Right cardiac atrium (tissue), 5 donors: ENCODE data around the gene RABL6. TPM values are rescaled to one million over a fixed set of nuclear protein-coding genes. Genes with fewer than 3 reads are reported as not detected.
"Not testable (repeated sequence)": the region's sequence is repeated elsewhere in the genome, so short reads cannot be mapped to it uniquely, and the experiment has no call there.

Source experiments
- ATAC-seq, 2 donors: fragments of 200-7000 bp; cut with Tn5 transposase; one replicate each; pipeline versions ENCODE4 v1.8.0 to v1.9.1; 2020; ENCODE audit warnings: moderate library complexity in 2 of 2, mild to moderate bottlenecking in 1 of 2
- DNase-seq, 3 donors: peaks; one replicate each; pipeline ENCODE4 v3.0.0-alpha.2; 2020
- H3K27ac ChIP-seq: one replicate; pipeline ENCODE4 v1.5.1; 2013; ENCODE audit warnings: mild to moderate bottlenecking, low read length, control low read depth, moderate library complexity
- H3K27me3 ChIP-seq: one replicate; pipeline ENCODE4 v1.6.1; 2013; ENCODE audit not compliant: control insufficient read depth, insufficient read depth
- H3K4me1 ChIP-seq: one replicate; pipeline ENCODE4 v1.6.1; 2013; ENCODE audit warnings: low read length; ENCODE audit not compliant: control insufficient read depth, insufficient read depth
- H3K4me3 ChIP-seq: one replicate; pipeline ENCODE4 v1.5.1; 2013; ENCODE audit warnings: low read length, control low read depth
- H3K9me3 ChIP-seq: one replicate; pipeline ENCODE4 v1.6.1; 2013; ENCODE audit warnings: low read length; ENCODE audit not compliant: control insufficient read depth
- WGBS: extraction: QIAGEN DNeasy Blood & Tissue Kit; methylation state at CpG from one replicate; pipeline ENCODE4 v1.1.7; 2013; 5-methylcytosine and 5-hydroxymethylcytosine counted together
- intact Hi-C, 4 donors: fragments of 100-400 bp; cut with DNase I; formaldehyde crosslinking; loops; one replicate each; pipeline versions ENCODE4 v1.11.0 to v1.14.0; 2022 to 2023
- polyA plus RNA-seq: library from polyadenylated mRNA; stranded (reverse); fragments of 200-250 nt; gene quantifications from one replicate; pipeline ENCODE4 v1.2.3, GENCODE V29; 2013
- total RNA-seq, 4 donors: library from RNA; stranded (reverse); fragmentation: NEBNext Ultra II Directional; extraction: Animal tissue kit (Norgen Biotek cat#: 25700); gene quantifications; one replicate each; pipeline ENCODE4 v1.2.1, GENCODE V29; 2021
- donor health status: healthy with polysubstance abuse.
- donor health status: DM: no; HTN: yes; CAD: no.
- donor health status: DM: no; HTN: no; CAD: no.
- donor health status: DM: no; HTN: yes; CAD: no; lungs with severe emphysema.
- donor health status: DM: yes; HTN: yes; CAD: no.

Gene RABL6
- total and polyA plus RNA-seq, 5 donors = 67.3 to 87.2 (median 72.1) TPM

- no peak for DNase-seq
- Histone ChIP-seq H3K27ac (no peak overlapping the region), H3K4me3 (no peak overlapping the region), H3K27me3 (no peaks in the 10 kb centered on the region), H3K4me1 (no peaks in the 10 kb centered on the region), H3K9me3 (no peaks in the 10 kb centered on the region)
- intact Hi-C loops = no loop called here
- no peak for ATAC-seq
- 48% methylated on average over 7 of the region's 7 CpGs for WGBS
These were observed 30.8 kb upstream of the RABL6 start for GRCh38 chr9:136776947-136777346.

DNA sequence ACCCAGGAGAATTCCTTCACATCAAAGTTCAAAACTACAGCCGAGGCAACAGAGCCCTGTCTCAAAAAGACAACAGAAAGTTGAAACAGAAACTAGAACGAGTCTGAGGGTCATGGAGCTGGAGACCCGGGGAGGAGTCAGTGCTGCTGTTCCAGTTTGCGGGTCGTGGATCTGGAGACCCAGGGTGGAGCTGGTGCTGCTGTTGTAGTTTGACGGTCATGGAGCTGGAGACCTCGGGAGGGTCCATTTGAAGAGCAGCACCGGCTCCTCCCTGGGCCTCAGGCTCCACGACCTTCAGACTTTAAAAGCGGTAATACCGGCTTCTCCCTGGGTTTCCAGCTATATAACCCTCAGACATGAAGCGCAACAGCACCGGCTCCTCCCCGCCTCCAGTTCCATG lies 30.4 kb upstream of the RABL6 start:
- no peak for DNase-seq
- no peaks in the 10 kb centered on the region for H3K27me3 ChIP-seq
- no peaks in the 10 kb centered on the region for H3K4me1 ChIP-seq
- no peak overlapping the region for H3K4me3 ChIP-seq
- WGBS = 82% methylated on average over 14 of the region's 14 CpGs
- H3K9me3 ChIP-seq = no peaks in the 10 kb centered on the region
- no peak for ATAC-seq
- intact Hi-C loops = no loop called here
- H3K27ac ChIP-seq = no peak overlapping the region

DNA sequence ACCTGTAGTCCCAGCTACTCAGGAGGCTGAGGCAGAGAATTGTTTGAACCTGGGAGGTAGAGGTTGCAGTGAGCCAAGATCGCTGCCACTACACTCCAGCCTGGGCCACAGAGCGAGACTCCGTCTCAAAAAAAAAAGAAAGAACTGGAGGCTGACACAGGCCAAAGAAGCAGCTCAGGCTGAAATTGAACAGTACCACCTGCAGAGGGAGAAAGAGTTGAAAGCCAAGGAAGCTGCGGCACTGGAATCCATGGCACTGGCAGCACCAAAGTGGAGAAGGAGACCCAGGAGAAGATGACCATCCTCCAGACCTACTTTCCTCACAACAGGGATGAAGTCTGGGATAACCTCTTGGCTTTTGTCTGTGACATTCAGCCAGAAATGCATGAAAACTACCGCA lies 27.9 kb upstream of the RABL6 start:
- intact Hi-C loops = loop anchor here in 1 of 4 donors (10.0 kb wide), 1 partner anchor 285 kb away; no protein-coding TSS in a partner anchor
- Histone ChIP-seq H3K4me3 (no peak overlapping the region), H3K9me3 (no peaks in the 10 kb centered on the region), H3K4me1 (no peaks in the 10 kb centered on the region), H3K27ac (no peak overlapping the region), H3K27me3 (no peaks in the 10 kb centered on the region)
- 75% methylated on average over 5 of the region's 5 CpGs for WGBS
- no peak for ATAC-seq
- DNase-seq = no peak

DNA sequence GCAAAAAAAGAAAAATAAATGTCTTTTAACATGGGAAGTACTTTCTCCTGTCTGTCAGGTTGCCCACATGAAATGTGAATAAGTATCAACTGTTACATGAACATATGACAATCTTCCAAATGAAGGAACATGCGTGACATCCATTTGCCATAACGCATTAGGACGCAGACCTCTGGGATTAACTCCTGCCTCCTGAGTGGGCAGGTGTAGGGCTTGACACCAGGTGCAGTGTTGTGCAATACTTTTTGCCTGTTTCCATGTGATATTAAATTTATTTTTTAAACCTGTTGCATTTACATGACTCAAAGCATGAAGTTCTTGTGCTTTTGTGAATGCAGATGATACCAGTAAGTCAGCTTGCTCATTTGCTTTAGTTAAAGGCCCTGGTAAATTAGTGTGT lies 25.3 kb upstream of the RABL6 start:
- no peaks in the 10 kb centered on the region for H3K4me1 ChIP-seq
- no peaks in the 10 kb centered on the region for H3K27me3 ChIP-seq
- DNase-seq = no peak
- H3K4me3 ChIP-seq = no peak overlapping the region
- H3K27ac ChIP-seq = no peak overlapping the region
- no peaks in the 10 kb centered on the region for H3K9me3 ChIP-seq
- intact Hi-C loops = loop anchor here in 1 of 4 donors (10.0 kb wide), 1 partner anchor 282 kb away; no protein-coding TSS in a partner anchor
- WGBS = 93% methylated on average over 3 of the region's 3 CpGs
- ATAC-seq = no peak

GRCh38 chr9:136784249-136784996 lies 23.3 kb upstream of the RABL6 start:
- intact Hi-C loops = loop anchor here in 1 of 4 donors (10.0 kb wide), 1 partner anchor 280 kb away; no protein-coding TSS in a partner anchor
- Histone ChIP-seq H3K27ac (no peak overlapping the region), H3K27me3 (no peaks in the 10 kb centered on the region), H3K4me1 (no peaks in the 10 kb centered on the region), H3K9me3 (no peaks in the 10 kb centered on the region), H3K4me3 (no peak overlapping the region)
- WGBS = 54% methylated on average over 9 of the region's 9 CpGs
- ATAC-seq (no peak), DNase-seq (no peak)

- H3K27ac ChIP-seq = no peak overlapping the region
- 83% methylated on average over 6 of the region's 6 CpGs for WGBS
- H3K27me3 ChIP-seq = no peaks in the 10 kb centered on the region
- H3K4me3 ChIP-seq = no peak overlapping the region
- DNase-seq (no peak), ATAC-seq (no peak)
- no peaks in the 10 kb centered on the region for H3K4me1 ChIP-seq
- no peaks in the 10 kb centered on the region for H3K9me3 ChIP-seq
- intact Hi-C loops = loop anchor here in 3 of 4 donors (5.0 to 10.0 kb wide), 2 partner anchors 252 to 280 kb away; no protein-coding TSS in a partner anchor
These were observed 22.8 kb upstream of the RABL6 start for GRCh38 chr9:136784997-136785361.

GRCh38 chr9:136785565-136786355 lies 22.0 kb upstream of the RABL6 start:
- not testable (repeated sequence) for H3K4me1 ChIP-seq, ATAC-seq, H3K27me3 ChIP-seq, DNase-seq, H3K27ac ChIP-seq, H3K4me3 ChIP-seq, H3K9me3 ChIP-seq
- intact Hi-C loops = loop anchor here (2.0 to 10.0 kb wide), 3 partner anchors 249 to 279 kb away; no protein-coding TSS in a partner anchor
- 86% methylated on average over 23 of the region's 23 CpGs for WGBS

GRCh38 chr9:136786451-136786850 lies 21.3 kb upstream of the RABL6 start:
- Histone ChIP-seq H3K27ac (no peak overlapping the region), H3K9me3 (no peaks in the 10 kb centered on the region)

GRCh38 chr9:136786983-136787382 lies 20.8 kb upstream of the RABL6 start:
- H3K27me3 ChIP-seq, H3K9me3 ChIP-seq, H3K4me3 ChIP-seq, H3K27ac ChIP-seq, DNase-seq, H3K4me1 ChIP-seq, ATAC-seq: not testable (repeated sequence)
- intact Hi-C loops = loop anchor here (2.0 to 10.0 kb wide), 3 partner anchors 248 to 278 kb away; no protein-coding TSS in a partner anchor
- 30% methylated on average over 4 of the region's 4 CpGs for WGBS

More at GRCh38 chr9:136786451-136786850, 21.3 kb upstream of the RABL6 start:
- DNase-seq = no peak
- ATAC-seq = no peak
- no peaks in the 10 kb centered on the region for H3K27me3 ChIP-seq
- no peak overlapping the region for H3K4me3 ChIP-seq
- intact Hi-C loops = loop anchor here (2.0 to 10.0 kb wide), 3 partner anchors 248 to 278 kb away; no protein-coding TSS in a partner anchor
- H3K4me1 ChIP-seq = no peaks in the 10 kb centered on the region
- 65% methylated on average over 10 of the region's 10 CpGs for WGBS

DNA sequence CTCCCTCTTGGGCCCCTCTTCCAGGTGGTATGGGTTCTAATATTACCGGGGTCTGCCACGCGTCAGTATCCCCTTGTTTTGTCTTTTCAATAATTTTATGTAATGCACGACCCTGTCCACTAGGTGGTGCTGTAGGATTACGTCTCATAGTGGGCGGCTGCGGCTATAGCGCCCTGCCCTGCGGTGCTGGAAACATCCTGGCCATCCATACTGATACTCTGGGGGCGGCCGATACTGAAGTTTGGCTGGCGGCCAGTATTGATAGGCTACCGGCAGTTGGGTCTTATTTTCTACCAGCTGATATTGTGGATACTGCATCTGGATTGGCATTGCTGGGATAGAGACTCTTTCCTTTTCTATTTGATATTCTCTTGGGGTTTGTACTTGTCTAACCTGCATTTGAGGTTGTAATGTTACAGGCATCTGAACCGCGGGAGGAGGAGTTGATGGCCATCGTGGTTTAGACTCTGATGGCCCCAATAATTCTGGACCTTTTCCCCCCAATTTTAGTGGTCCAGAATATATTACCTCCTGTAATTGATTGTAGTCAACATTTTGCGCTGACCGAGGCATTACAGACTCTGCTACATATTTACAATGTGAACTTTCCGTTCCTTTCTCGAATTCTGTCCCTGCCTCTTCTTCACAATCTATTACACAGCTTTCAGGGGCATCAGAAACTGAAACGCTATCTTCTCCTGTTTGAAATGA lies 19.9 kb upstream of the RABL6 start:
- H3K27ac ChIP-seq = no peak overlapping the region
- DNase-seq = peak; percentile 70 to 88 (median 82)
- intact Hi-C loops = loop anchor here (2.0 to 10.0 kb wide), 3 partner anchors 247 to 277 kb away; no protein-coding TSS in a partner anchor
- H3K4me1 ChIP-seq = no peaks in the 10 kb centered on the region
- 11% methylated on average over 21 of the region's 21 CpGs for WGBS
- H3K27me3 ChIP-seq = no peaks in the 10 kb centered on the region
- no peak for ATAC-seq
- H3K9me3 ChIP-seq = no peaks in the 10 kb centered on the region
- H3K4me3 ChIP-seq = no peak overlapping the region
